Measurements from ENCODE around the gene TBC1D19.
"Not testable (repeated sequence)": the region's sequence is repeated elsewhere in the genome, so short reads cannot be mapped to it uniquely, and the experiment has no call there.

Gene TBC1D19

DNA sequence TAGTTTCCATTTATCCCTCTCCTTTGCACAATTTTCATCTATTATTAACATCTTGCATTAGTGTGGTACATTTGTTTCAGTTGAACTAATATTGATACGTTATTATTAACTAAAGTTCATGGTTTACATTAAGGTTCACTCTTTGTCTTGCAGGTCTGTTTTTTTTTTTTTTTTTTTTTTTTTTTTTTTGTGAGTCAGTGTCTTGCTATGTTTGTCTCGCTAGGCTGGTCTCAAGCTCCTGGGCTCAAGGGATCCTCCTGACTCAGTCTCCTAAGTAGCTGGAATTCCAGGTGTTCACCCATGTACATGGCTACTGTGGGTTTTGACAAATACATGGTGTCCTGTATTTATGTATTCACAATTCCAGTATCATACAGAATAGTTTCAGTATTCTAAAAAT is 6.8 kb downstream of the TBC1D19 start (continued):
- TF ChIP-seq, protein P1, sequence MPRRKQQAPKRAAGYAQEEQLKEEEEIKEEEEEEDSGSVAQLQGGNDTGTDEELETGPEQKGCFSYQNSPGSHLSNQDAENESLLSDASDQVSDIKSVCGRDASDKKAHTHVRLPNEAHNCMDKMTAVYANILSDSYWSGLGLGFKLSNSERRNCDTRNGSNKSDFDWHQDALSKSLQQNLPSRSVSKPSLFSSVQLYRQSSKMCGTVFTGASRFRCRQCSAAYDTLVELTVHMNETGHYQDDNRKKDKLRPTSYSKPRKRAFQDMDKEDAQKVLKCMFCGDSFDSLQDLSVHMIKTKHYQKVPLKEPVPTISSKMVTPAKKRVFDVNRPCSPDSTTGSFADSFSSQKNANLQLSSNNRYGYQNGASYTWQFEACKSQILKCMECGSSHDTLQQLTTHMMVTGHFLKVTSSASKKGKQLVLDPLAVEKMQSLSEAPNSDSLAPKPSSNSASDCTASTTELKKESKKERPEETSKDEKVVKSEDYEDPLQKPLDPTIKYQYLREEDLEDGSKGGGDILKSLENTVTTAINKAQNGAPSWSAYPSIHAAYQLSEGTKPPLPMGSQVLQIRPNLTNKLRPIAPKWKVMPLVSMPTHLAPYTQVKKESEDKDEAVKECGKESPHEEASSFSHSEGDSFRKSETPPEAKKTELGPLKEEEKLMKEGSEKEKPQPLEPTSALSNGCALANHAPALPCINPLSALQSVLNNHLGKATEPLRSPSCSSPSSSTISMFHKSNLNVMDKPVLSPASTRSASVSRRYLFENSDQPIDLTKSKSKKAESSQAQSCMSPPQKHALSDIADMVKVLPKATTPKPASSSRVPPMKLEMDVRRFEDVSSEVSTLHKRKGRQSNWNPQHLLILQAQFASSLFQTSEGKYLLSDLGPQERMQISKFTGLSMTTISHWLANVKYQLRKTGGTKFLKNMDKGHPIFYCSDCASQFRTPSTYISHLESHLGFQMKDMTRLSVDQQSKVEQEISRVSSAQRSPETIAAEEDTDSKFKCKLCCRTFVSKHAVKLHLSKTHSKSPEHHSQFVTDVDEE (CRISPR knock-in tag; IDR thresholded peaks at IDR 0.05): no peak

DNA sequence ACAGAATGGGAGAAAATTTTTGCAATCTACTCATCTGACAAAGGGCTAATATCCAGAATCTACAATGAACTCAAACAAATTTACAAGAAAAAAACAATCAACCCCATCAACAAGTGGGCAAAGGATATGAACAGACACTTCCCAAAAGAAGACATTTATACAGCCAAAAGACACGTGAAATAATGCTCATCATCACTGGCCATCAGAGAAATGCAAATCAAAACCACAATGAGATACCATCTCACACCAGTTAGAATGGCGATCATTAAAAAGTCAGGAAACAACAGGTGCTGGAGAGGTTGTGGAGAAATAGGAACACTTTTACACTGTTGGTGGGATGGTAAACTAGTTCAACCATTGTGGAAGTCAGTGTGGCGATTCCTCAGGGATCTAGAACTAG is 9.7 kb downstream of the TBC1D19 start:
- not testable (repeated sequence) for ATAC-seq

DNA sequence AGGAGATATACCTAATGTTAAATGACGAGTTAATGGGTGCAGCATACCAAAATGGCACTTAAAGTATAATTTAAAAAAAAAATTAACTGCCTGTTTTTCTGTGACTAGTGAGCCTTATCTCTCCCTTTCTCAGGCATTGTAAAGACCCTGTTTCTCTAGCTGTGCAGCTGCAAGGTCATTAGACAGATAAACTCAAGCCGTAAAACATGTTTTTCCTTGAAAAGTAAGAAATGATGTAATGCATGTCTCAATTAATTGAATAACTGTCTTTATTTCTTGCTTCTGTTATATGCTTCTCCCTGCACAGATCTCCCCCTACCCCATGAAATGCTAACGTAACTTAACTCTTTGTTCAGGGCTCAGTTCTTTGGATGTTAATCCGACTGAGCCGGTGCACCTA is 10.5 kb downstream of the TBC1D19 start:
- TF ChIP-seq, protein P2, sequence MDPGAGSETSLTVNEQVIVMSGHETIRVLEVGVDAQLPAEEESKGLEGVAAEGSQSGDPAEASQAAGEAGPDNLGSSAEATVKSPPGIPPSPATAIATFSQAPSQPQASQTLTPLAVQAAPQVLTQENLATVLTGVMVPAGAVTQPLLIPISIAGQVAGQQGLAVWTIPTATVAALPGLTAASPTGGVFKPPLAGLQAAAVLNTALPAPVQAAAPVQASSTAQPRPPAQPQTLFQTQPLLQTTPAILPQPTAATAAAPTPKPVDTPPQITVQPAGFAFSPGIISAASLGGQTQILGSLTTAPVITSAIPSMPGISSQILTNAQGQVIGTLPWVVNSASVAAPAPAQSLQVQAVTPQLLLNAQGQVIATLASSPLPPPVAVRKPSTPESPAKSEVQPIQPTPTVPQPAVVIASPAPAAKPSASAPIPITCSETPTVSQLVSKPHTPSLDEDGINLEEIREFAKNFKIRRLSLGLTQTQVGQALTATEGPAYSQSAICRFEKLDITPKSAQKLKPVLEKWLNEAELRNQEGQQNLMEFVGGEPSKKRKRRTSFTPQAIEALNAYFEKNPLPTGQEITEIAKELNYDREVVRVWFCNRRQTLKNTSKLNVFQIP (CRISPR knock-in tag; IDR thresholded peaks at IDR 0.05; ENCODE audit: borderline replicate concordance, low read depth): no peak
- TF ChIP-seq ZFP3 (CRISPR knock-in tag; IDR thresholded peaks at IDR 0.05) (no peak), CSDC2 (CRISPR knock-in tag; IDR thresholded peaks at IDR 0.05) (no peak), OSR1 (CRISPR knock-in tag; IDR thresholded peaks at IDR 0.05) (no peak), TCF4 (CRISPR knock-in tag; IDR thresholded peaks at IDR 0.05; ENCODE audit: borderline replicate concordance) (no peak), ARNTL (CRISPR knock-in tag; IDR thresholded peaks at IDR 0.05; ENCODE audit: borderline replicate concordance, low read depth) (no peak), PPARA (CRISPR knock-in tag; IDR thresholded peaks at IDR 0.05; ENCODE audit: borderline replicate concordance) (no peak), SNAI2 (CRISPR knock-in tag; IDR thresholded peaks at IDR 0.05) (no peak), ZNF8 (CRISPR knock-in tag; IDR thresholded peaks at IDR 0.05) (no peak), GLIS3 (CRISPR knock-in tag; IDR thresholded peaks at IDR 0.05) (no peak), ZFP30 (CRISPR knock-in tag; IDR thresholded peaks at IDR 0.05) (no peak), ZC3H10 (CRISPR knock-in tag; IDR thresholded peaks at IDR 0.05) (no peak), ISL1 (CRISPR knock-in tag; IDR thresholded peaks at IDR 0.05) (no peak), RARB (CRISPR knock-in tag; IDR thresholded peaks at IDR 0.05) (no peak), BACH2 (CRISPR knock-in tag; IDR thresholded peaks at IDR 0.05; ENCODE audit: borderline replicate concordance) (no peak), ZNF70 (CRISPR knock-in tag; IDR thresholded peaks at IDR 0.05) (no peak)
- TF ChIP-seq, protein P1 (CRISPR knock-in tag; IDR thresholded peaks at IDR 0.05): no peak
- TF ChIP-seq, protein P3, sequence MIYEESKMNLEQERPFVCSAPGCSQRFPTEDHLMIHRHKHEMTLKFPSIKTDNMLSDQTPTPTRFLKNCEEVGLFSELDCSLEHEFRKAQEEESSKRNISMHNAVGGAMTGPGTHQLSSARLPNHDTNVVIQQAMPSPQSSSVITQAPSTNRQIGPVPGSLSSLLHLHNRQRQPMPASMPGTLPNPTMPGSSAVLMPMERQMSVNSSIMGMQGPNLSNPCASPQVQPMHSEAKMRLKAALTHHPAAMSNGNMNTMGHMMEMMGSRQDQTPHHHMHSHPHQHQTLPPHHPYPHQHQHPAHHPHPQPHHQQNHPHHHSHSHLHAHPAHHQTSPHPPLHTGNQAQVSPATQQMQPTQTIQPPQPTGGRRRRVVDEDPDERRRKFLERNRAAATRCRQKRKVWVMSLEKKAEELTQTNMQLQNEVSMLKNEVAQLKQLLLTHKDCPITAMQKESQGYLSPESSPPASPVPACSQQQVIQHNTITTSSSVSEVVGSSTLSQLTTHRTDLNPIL (CRISPR knock-in tag; IDR thresholded peaks at IDR 0.05; ENCODE audit: low read depth): no peak
- TF ChIP-seq, protein P4, sequence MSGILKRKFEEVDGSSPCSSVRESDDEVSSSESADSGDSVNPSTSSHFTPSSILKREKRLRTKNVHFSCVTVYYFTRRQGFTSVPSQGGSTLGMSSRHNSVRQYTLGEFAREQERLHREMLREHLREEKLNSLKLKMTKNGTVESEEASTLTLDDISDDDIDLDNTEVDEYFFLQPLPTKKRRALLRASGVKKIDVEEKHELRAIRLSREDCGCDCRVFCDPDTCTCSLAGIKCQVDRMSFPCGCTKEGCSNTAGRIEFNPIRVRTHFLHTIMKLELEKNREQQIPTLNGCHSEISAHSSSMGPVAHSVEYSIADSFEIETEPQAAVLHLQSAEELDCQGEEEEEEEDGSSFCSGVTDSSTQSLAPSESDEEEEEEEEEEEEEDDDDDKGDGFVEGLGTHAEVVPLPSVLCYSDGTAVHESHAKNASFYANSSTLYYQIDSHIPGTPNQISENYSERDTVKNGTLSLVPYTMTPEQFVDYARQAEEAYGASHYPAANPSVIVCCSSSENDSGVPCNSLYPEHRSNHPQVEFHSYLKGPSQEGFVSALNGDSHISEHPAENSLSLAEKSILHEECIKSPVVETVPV (CRISPR knock-in tag; IDR thresholded peaks at IDR 0.05): no peak
- TF ChIP-seq, protein P5, sequence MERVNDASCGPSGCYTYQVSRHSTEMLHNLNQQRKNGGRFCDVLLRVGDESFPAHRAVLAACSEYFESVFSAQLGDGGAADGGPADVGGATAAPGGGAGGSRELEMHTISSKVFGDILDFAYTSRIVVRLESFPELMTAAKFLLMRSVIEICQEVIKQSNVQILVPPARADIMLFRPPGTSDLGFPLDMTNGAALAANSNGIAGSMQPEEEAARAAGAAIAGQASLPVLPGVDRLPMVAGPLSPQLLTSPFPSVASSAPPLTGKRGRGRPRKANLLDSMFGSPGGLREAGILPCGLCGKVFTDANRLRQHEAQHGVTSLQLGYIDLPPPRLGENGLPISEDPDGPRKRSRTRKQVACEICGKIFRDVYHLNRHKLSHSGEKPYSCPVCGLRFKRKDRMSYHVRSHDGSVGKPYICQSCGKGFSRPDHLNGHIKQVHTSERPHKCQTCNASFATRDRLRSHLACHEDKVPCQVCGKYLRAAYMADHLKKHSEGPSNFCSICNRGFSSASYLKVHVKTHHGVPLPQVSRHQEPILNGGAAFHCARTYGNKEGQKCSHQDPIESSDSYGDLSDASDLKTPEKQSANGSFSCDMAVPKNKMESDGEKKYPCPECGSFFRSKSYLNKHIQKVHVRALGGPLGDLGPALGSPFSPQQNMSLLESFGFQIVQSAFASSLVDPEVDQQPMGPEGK (CRISPR knock-in tag; IDR thresholded peaks at IDR 0.05; ENCODE audit: borderline replicate concordance): no peak
- no peak for ATAC-seq
